SK-N-SH (cell line): ENCODE data around the gene CDH13. TPM values are rescaled to one million over a fixed set of nuclear protein-coding genes. Genes with fewer than 3 reads are reported as not detected.

Experiments used
- CTCF ChIA-PET: fragments of 300-600, 350-600 bp; formaldehyde crosslinking; extraction: SDS; loops from one replicate; lab custom pipeline; 2021; lab: Yijun Ruan, JAX
- POLR2A ChIA-PET: fragments of 350-600 bp; sonication (Branson Sonifier 250); formaldehyde crosslinking; extraction: SDS; loops from one replicate; lab custom pipeline; 2020; ENCODE audit warnings: antibody characterized with exemption, inconsistent platforms; lab: Yijun Ruan, JAX
- DNase-seq: peaks from one replicate; pipeline ENCODE4 v3.0.0; 2012
- H2AFZ ChIP-seq: fragments of 200-600 bp; sonication (generic); 2 replicates; pipeline ENCODE4 v1.8.1; 2016; ENCODE audit warnings: antibody characterized with exemption, mild to moderate bottlenecking, low read depth
- H3F3A ChIP-seq: fragments of 200-600 bp; sonication (generic); replicated peaks from 2 replicates; pipeline ENCODE3; 2016; ENCODE audit warnings: antibody characterized with exemption, mild to moderate bottlenecking; ENCODE audit not compliant: insufficient read depth
- H3K27ac ChIP-seq, 2 experiments: fragments of 200-500 bp in 1 of 2; fragments of 200-600 bp in 1 of 2; sonication (Bioruptor generic) in 1 of 2; sonication (generic), shearing (Covaris generic) in 1 of 2; 2 replicates each; pipeline versions ENCODE4 v1.5.1 to v1.6.1; 2014 to 2016; ENCODE audit warnings: low read depth in 2 of 2, inconsistent platforms in 1 of 2, low read length in 1 of 2, mild to moderate bottlenecking in 1 of 2, mixed read lengths in 1 of 2
- H3K27me3 ChIP-seq: fragments of 200-600 bp; sonication (generic), shearing (Covaris generic); 2 replicates; pipeline ENCODE4 v1.6.1; 2016; ENCODE audit warnings: mixed run types; ENCODE audit not compliant: insufficient read depth
- H3K36me3 ChIP-seq, 2 experiments: fragments of 200-500 bp in 1 of 2; fragments of 200-600 bp in 1 of 2; sonication (Bioruptor generic) in 1 of 2; sonication (generic) in 1 of 2; replicated peaks in 1 of 2; 2 replicates each; pipeline versions ENCODE3 to v1.5.1; 2014 to 2016; ENCODE audit warnings: low read length in 1 of 2, mild to moderate bottlenecking in 1 of 2; ENCODE audit not compliant: insufficient read depth in 2 of 2, control insufficient read depth in 1 of 2
- H3K4me1 ChIP-seq, 2 experiments: fragments of 200-500 bp in 1 of 2; fragments of 200-600 bp in 1 of 2; sonication (Bioruptor generic) in 1 of 2; sonication (generic), shearing (Covaris generic) in 1 of 2; 2 replicates each; pipeline versions ENCODE4 v1.5.1 to v1.6.1; 2014 to 2016; ENCODE audit warnings: low read depth in 1 of 2, low read length in 1 of 2, mixed run types in 1 of 2; ENCODE audit not compliant: insufficient read depth in 2 of 2, control insufficient read depth in 1 of 2
- H3K4me2 ChIP-seq: fragments of 200-600 bp; sonication (generic), shearing (Covaris generic); 2 replicates; pipeline ENCODE4 v1.6.1; 2017; ENCODE audit warnings: mixed run types
- H3K4me3 ChIP-seq, 2 experiments: fragments of 200-500 bp in 1 of 2; fragments of 200-600 bp in 1 of 2; sonication (Bioruptor generic) in 1 of 2; sonication (generic), shearing (Covaris generic) in 1 of 2; 2 replicates each; pipeline versions ENCODE4 v1.5.1 to v1.8.1; 2014 to 2016; ENCODE audit warnings: low read depth in 2 of 2, inconsistent platforms in 1 of 2, low read length in 1 of 2, mild to moderate bottlenecking in 1 of 2, mixed read lengths in 1 of 2, moderate library complexity in 1 of 2
- H3K79me2 ChIP-seq: fragments of 200-600 bp; sonication (generic); 2 replicates; pipeline ENCODE4 v1.8.1; 2017; ENCODE audit warnings: mild to moderate bottlenecking; ENCODE audit not compliant: insufficient read depth
- H3K9ac ChIP-seq: fragments of 200-600 bp; sonication (generic); 2 replicates; pipeline ENCODE4 v1.6.1; 2017; ENCODE audit warnings: mixed run types
- H3K9me2 ChIP-seq: fragments of 200-600 bp; sonication (generic); 2 replicates; pipeline ENCODE4 v1.6.1; 2017; ENCODE audit warnings: mixed run types
- H3K9me3 ChIP-seq: fragments of 200-600 bp; sonication (generic); 2 replicates; pipeline ENCODE4 v1.6.1; 2017; ENCODE audit warnings: mixed run types, mild to moderate bottlenecking, moderate library complexity
- H4K20me1 ChIP-seq: fragments of 200-600 bp; sonication (generic); 2 replicates; pipeline ENCODE4 v1.6.1; 2017; ENCODE audit warnings: mild to moderate bottlenecking, mixed run types; ENCODE audit not compliant: insufficient read depth
- EP300 ChIP-seq, 2 experiments: IDR thresholded peaks; 2 replicates each; pipeline versions ENCODE4 v1.4.0 to v1.6.1; 2012; ENCODE audit warnings: borderline replicate concordance in 1 of 2, low read depth in 1 of 2, low read length in 1 of 2
- FOSL2 ChIP-seq: IDR thresholded peaks from 2 replicates; pipeline ENCODE4 v1.4.0; 2012; ENCODE audit warnings: low read depth, mild to moderate bottlenecking, moderate library complexity, borderline replicate concordance
- RCOR1 ChIP-seq: fragments of 150-350 bp; IDR thresholded peaks from 2 replicates; pipeline ENCODE4 v1.6.1; 2017; ENCODE audit warnings: antibody characterized with exemption, low read length
- RFX5 ChIP-seq: IDR thresholded peaks from 2 replicates; pipeline ENCODE4 v1.6.1; 2012; ENCODE audit warnings: mild to moderate bottlenecking, improper control_type of control experiment, low read length
- TCF12 ChIP-seq: IDR thresholded peaks from 2 replicates; pipeline ENCODE4 v1.4.0; 2012
- TEAD4 ChIP-seq: IDR thresholded peaks from 2 replicates; pipeline ENCODE4 v1.4.0; 2012; ENCODE audit warnings: mild to moderate bottlenecking, borderline replicate concordance; ENCODE audit not compliant: insufficient read depth
- WGBS: methylation state at CpG from one replicate; pipeline ENCODE4 v1.1.6; 2017; ENCODE audit warnings: low lambda C conversion rate; 5-methylcytosine and 5-hydroxymethylcytosine counted together
- polyA plus RNA-seq, 3 experiments: library from polyadenylated mRNA; depleted of rRNA; stranded (reverse); fragments of >200 nt; gene quantifications; 2 replicates each; pipeline ENCODE4 v1.2.3, GENCODE V29; 2012
- TF ChIP-seq, protein P1 (sequence below): IDR thresholded peaks from 2 replicates; pipeline ENCODE4 v1.4.0; 2012; ENCODE audit warnings: low read depth
- TF ChIP-seq, protein P2 (sequence below): IDR thresholded peaks from 2 replicates; pipeline ENCODE4 v1.6.1; 2012; ENCODE audit warnings: mild to moderate bottlenecking, low read depth, low read length, moderate library complexity

The CDH13 gene
- polyA plus RNA-seq, 1 of the 3 experiments (the other 2 are of a cell fraction), result 93.0 TPM

DNA sequence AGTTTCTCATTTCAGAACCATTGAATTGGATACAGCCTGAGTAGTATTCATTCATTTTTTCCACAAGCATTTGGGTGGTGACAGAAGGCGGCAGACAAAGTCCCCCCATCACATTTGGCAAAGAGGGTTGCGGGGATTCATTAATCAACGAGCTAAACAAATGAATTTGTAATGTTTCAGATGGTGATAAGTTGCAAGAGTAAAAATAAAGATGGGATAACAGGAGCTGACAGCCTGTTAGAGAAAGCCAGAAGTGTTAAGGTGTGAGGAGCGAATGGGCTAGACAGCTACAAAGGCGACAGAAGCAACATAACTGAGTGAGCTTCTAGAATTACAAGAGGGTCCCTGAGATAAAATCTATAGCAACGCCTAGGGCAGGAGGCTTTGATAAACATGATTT is 838.2 kb downstream of the CDH13 start:
- POLR2A ChIA-PET, result no interaction called here
- no peak overlapping the region for H2AFZ ChIP-seq
- WGBS, result 19% methylated on average over 6 of the region's 6 CpGs
- no peak overlapping the region for H3K4me3 ChIP-seq
- H3K4me2 ChIP-seq, result no peak overlapping the region
- no peak overlapping the region for H3K27ac ChIP-seq
- no peaks in the 10 kb centered on the region for H3K36me3 ChIP-seq
- no peaks in the 10 kb centered on the region for H3K27me3 ChIP-seq
- H3F3A ChIP-seq, result no peaks in the 10 kb centered on the region
- no peaks in the 10 kb centered on the region for H3K4me1 ChIP-seq
- H3K9me3 ChIP-seq, result no peaks in the 10 kb centered on the region
- CTCF ChIA-PET, result no interaction called here
- H3K79me2 ChIP-seq, result no peaks in the 10 kb centered on the region
- no peaks in the 10 kb centered on the region for H3K9me2 ChIP-seq
- no peaks in the 10 kb centered on the region for H4K20me1 ChIP-seq
- TF ChIP-seq RFX5 (no peak), TEAD4 (no peak), RCOR1 (no peak), TCF12 (no peak)
- TF ChIP-seq, protein P1, sequence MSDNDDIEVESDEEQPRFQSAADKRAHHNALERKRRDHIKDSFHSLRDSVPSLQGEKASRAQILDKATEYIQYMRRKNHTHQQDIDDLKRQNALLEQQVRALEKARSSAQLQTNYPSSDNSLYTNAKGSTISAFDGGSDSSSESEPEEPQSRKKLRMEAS, result no peak
- TF ChIP-seq, protein P2, sequence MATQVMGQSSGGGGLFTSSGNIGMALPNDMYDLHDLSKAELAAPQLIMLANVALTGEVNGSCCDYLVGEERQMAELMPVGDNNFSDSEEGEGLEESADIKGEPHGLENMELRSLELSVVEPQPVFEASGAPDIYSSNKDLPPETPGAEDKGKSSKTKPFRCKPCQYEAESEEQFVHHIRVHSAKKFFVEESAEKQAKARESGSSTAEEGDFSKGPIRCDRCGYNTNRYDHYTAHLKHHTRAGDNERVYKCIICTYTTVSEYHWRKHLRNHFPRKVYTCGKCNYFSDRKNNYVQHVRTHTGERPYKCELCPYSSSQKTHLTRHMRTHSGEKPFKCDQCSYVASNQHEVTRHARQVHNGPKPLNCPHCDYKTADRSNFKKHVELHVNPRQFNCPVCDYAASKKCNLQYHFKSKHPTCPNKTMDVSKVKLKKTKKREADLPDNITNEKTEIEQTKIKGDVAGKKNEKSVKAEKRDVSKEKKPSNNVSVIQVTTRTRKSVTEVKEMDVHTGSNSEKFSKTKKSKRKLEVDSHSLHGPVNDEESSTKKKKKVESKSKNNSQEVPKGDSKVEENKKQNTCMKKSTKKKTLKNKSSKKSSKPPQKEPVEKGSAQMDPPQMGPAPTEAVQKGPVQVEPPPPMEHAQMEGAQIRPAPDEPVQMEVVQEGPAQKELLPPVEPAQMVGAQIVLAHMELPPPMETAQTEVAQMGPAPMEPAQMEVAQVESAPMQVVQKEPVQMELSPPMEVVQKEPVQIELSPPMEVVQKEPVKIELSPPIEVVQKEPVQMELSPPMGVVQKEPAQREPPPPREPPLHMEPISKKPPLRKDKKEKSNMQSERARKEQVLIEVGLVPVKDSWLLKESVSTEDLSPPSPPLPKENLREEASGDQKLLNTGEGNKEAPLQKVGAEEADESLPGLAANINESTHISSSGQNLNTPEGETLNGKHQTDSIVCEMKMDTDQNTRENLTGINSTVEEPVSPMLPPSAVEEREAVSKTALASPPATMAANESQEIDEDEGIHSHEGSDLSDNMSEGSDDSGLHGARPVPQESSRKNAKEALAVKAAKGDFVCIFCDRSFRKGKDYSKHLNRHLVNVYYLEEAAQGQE, result no peak
- DNase-seq, result no peak
- H3K9ac ChIP-seq, result no peak overlapping the region

DNA sequence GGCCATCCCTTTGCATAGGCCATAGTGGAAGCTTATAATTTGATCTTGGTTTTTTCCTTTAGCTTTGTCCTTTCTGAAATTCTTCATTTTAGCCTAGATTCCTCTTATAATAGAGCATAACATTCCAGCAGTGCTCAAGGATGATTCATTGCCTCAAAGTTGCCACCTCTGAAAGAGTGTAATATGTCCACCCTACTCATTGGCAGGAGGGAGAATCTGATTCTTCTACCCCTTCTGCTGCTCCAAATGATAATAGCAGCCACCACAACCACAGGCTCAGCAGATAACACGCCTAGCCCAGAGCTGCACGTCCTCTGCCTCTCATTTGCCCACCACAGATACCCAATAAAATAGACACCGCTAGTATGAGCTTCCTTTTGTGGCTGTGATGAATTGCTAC is 843.6 kb downstream of the CDH13 start:
- 22% methylated on average over 3 of the region's 3 CpGs for WGBS
- ChIA-PET POLR2A (no interaction called here), CTCF (interaction anchor here (0.9 kb wide), 1 partner anchor 114 kb away, joined by 3 read pairs; no protein-coding TSS in a partner anchor)

More for the DNA sequence above, 843.6 kb downstream of the CDH13 start:
- no peaks in the 10 kb centered on the region for H3K36me3 ChIP-seq
- H3K79me2 ChIP-seq, result no peaks in the 10 kb centered on the region
- H3K4me3 ChIP-seq, result no peak overlapping the region
- TF ChIP-seq FOSL2, result peak; percentile 61
- TF ChIP-seq EP300 (IDR thresholded peaks at IDR 0.05; ENCODE audit: borderline replicate concordance in 1 of 2, low read depth in 1 of 2, low read length in 1 of 2), result no peak
- no peak for DNase-seq
- H2AFZ ChIP-seq, result no peak overlapping the region
- no peaks in the 10 kb centered on the region for H3F3A ChIP-seq
- no peaks in the 10 kb centered on the region for H3K9me3 ChIP-seq
- H3K4me1 ChIP-seq, result no peaks in the 10 kb centered on the region
- H3K9ac ChIP-seq, result no peak overlapping the region
- H3K4me2 ChIP-seq, result peak overlapping the region; percentile 41; the same call in 1 of the 2 replicates
- H4K20me1 ChIP-seq, result no peaks in the 10 kb centered on the region
- no peaks in the 10 kb centered on the region for H3K27me3 ChIP-seq
- H3K27ac ChIP-seq, result no peak overlapping the region
- H3K9me2 ChIP-seq, result no peaks in the 10 kb centered on the region
